Osteoblast (primary cell): ENCODE data around the gene CD4. TPM values are rescaled to one million over a fixed set of nuclear protein-coding genes. Genes with fewer than 3 reads are reported as not detected.

Experiments
- DNase-seq: peaks from one replicate; pipeline ENCODE4 v3.0.0; 2011; ENCODE audit warnings: low spot score, mixed read lengths; ENCODE audit not compliant: insufficient read length; ENCODE audit errors: missing footprints
- H2AFZ ChIP-seq: 2 replicates; pipeline ENCODE4 v1.6.0; 2011; ENCODE audit warnings: mild to moderate bottlenecking, low read length
- H3K27ac ChIP-seq: 2 replicates; pipeline ENCODE4 v1.5.1; 2011; ENCODE audit warnings: mild to moderate bottlenecking, low read depth, low read length, moderate library complexity
- H3K27me3 ChIP-seq: 2 replicates; pipeline ENCODE4 v1.6.0; 2012; ENCODE audit warnings: mild to moderate bottlenecking, control low read depth, inconsistent platforms, low read length, moderate library complexity; ENCODE audit not compliant: insufficient read depth
- H3K36me3 ChIP-seq: 2 replicates; pipeline ENCODE4 v1.5.1; 2011; ENCODE audit warnings: mild to moderate bottlenecking, low read length, control low read depth, moderate library complexity; ENCODE audit not compliant: insufficient read depth
- H3K4me1 ChIP-seq: 2 replicates; pipeline ENCODE4 v1.5.1; 2011; ENCODE audit warnings: mild to moderate bottlenecking, low read length, control low read depth, moderate library complexity; ENCODE audit not compliant: insufficient read depth
- H3K4me2 ChIP-seq: 2 replicates; pipeline ENCODE4 v1.6.0; 2011; ENCODE audit warnings: mild to moderate bottlenecking, low read length; ENCODE audit not compliant: insufficient read depth
- H3K4me3 ChIP-seq: fragments of 200-600 bp; sonication (generic); 3 replicates; pipeline ENCODE4 v1.5.1; 2012; ENCODE audit warnings: mild to moderate bottlenecking, low read length, inconsistent platforms; ENCODE audit not compliant: insufficient read depth
- H3K79me2 ChIP-seq: 2 replicates; pipeline ENCODE4 v1.6.0; 2012; ENCODE audit warnings: mild to moderate bottlenecking, low read length, control low read depth, inconsistent platforms; ENCODE audit not compliant: insufficient read depth
- H3K9me3 ChIP-seq: 2 replicates; pipeline ENCODE4 v1.5.1; 2011; ENCODE audit warnings: low read depth, low read length, control low read depth
- H4K20me1 ChIP-seq: 2 replicates; pipeline ENCODE4 v1.6.0; 2012; ENCODE audit warnings: mild to moderate bottlenecking, low read length, control low read depth; ENCODE audit not compliant: insufficient read depth
- total RNA-seq: library from RNA; depleted of rRNA; stranded (reverse); fragments of >200 nt; gene quantifications from 2 replicates; pipeline ENCODE4 v1.2.3, GENCODE V29; 2012
- TF ChIP-seq, protein P1 (sequence below): IDR thresholded peaks from 2 replicates; pipeline ENCODE4 v1.5.1; 2011; ENCODE audit warnings: mild to moderate bottlenecking, low read depth, low read length, moderate library complexity; ENCODE audit errors: extremely low read depth

The CD4 gene
- total RNA-seq, 1 donor, result 10.9 TPM

DNA sequence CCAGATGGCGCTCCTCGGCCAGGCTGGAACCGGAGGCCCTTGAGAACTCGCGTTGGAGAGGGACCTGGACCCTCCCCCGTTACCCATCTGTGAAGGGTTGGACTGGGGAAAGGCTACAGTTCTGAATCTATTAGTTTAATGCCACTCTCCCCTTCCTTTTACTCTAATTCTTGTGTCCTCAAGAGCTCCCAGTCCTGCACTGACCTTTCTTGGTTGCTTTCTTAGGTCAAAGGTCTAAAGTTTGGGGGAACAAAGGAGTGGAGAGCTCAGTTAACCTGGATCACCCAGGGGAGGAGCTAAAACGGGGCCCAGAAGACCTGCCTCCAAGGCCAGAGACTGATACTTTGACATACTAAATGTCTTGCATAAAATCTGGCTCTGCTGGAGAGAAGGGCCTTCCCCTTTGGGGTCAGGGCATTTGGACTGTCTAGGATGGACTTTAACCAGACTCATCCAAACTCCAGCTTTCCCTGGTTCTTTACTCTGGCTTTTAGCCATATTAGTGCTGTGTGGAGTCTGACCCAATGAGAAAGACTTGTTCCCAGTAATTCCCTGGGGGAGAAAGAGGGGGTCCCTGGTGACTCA is 35.5 kb upstream of the CD4 start:
- H3K9me3 ChIP-seq, result no peaks in the 10 kb centered on the region
- no peak overlapping the region for H3K27ac ChIP-seq
- TF ChIP-seq, protein P1, sequence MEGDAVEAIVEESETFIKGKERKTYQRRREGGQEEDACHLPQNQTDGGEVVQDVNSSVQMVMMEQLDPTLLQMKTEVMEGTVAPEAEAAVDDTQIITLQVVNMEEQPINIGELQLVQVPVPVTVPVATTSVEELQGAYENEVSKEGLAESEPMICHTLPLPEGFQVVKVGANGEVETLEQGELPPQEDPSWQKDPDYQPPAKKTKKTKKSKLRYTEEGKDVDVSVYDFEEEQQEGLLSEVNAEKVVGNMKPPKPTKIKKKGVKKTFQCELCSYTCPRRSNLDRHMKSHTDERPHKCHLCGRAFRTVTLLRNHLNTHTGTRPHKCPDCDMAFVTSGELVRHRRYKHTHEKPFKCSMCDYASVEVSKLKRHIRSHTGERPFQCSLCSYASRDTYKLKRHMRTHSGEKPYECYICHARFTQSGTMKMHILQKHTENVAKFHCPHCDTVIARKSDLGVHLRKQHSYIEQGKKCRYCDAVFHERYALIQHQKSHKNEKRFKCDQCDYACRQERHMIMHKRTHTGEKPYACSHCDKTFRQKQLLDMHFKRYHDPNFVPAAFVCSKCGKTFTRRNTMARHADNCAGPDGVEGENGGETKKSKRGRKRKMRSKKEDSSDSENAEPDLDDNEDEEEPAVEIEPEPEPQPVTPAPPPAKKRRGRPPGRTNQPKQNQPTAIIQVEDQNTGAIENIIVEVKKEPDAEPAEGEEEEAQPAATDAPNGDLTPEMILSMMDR, result peak; percentile 4
- peaks cover 19% of the 10 kb centered on the region for H3K4me1 ChIP-seq
- no peak for DNase-seq
- H3K36me3 ChIP-seq, result peaks cover 33% of the 10 kb centered on the region
- no peak overlapping the region for H2AFZ ChIP-seq
- no peak overlapping the region for H3K4me3 ChIP-seq
- H3K4me2 ChIP-seq, result peak overlapping the region; percentile 18
- peaks cover 33% of the 10 kb centered on the region for H3K79me2 ChIP-seq
- H4K20me1 ChIP-seq, result peaks cover 28% of the 10 kb centered on the region
- H3K27me3 ChIP-seq, result no peaks in the 10 kb centered on the region

- H3K27ac ChIP-seq, result no peak overlapping the region
- DNase-seq, result no peak
- no peak overlapping the region for H3K4me3 ChIP-seq
- no peaks in the 10 kb centered on the region for H3K9me3 ChIP-seq
- peaks cover 33% of the 10 kb centered on the region for H3K79me2 ChIP-seq
- H2AFZ ChIP-seq, result no peak overlapping the region
- peaks cover 27% of the 10 kb centered on the region for H3K36me3 ChIP-seq
- H3K27me3 ChIP-seq, result no peaks in the 10 kb centered on the region
- H4K20me1 ChIP-seq, result peaks cover 23% of the 10 kb centered on the region
- TF ChIP-seq, protein P1, result no peak
- H3K4me2 ChIP-seq, result no peak overlapping the region
- H3K4me1 ChIP-seq, result peaks cover 19% of the 10 kb centered on the region
Measured at GRCh38 chr12:6754411-6754810, 34.9 kb upstream of the CD4 start.

DNA sequence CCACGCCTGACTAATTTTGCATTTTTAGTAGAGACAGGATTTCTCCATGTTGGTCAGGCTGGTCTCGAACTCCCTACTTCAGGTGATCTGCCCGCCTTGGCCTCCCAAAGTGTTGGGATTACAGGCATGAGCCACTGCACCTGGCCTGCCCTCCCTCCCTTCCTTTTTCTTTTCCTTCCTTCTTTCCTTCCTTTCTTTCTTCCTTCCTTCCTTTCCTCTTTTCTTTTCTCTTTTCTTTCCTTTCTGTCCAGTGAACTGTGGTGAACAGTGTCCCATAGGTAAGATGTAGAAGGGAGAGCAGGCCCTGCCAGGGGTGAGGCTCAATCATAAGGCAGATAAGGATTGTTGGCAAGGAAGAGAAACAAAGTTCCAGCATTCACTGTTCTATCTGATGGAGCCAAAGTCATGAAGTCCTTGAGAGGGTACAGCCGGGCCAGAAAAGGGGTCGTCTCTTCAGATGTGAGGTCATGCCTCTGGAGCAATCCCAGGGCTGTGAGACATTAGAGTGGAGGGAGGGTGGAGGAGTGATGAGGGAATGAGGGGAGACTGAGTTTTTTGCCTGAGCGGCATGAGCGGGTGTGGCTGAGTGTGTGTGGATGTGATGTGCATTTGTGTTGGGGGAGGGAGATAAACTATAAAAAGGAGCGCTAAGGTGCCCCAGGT is 32.2 kb upstream of the CD4 start:
- Histone ChIP-seq H3K27ac (no peak overlapping the region), H3K36me3 (no peaks in the 10 kb centered on the region), H3K79me2 (peaks cover 7% of the 10 kb centered on the region), H4K20me1 (peaks cover 4% of the 10 kb centered on the region), H3K4me1 (peaks cover 6% of the 10 kb centered on the region), H3K4me3 (no peak overlapping the region), H3K4me2 (no peak overlapping the region), H3K9me3 (no peaks in the 10 kb centered on the region), H3K27me3 (no peaks in the 10 kb centered on the region), H2AFZ (no peak overlapping the region)
- DNase-seq, result peak; percentile 23
- TF ChIP-seq, protein P1, result no peak

GRCh38 chr12:6758506-6759095 is 30.7 kb upstream of the CD4 start:
- H3K4me1 ChIP-seq, result peaks cover 13% of the 10 kb centered on the region
- peak; percentile 22 for DNase-seq
- H4K20me1 ChIP-seq, result no peaks in the 10 kb centered on the region
- H3K9me3 ChIP-seq, result no peaks in the 10 kb centered on the region
- no peak overlapping the region for H3K4me2 ChIP-seq
- H2AFZ ChIP-seq, result no peak overlapping the region
- no peaks in the 10 kb centered on the region for H3K27me3 ChIP-seq
- no peak overlapping the region for H3K27ac ChIP-seq
- H3K4me3 ChIP-seq, result no peak overlapping the region
- TF ChIP-seq, protein P1, result no peak
- no peaks in the 10 kb centered on the region for H3K79me2 ChIP-seq
- H3K36me3 ChIP-seq, result no peaks in the 10 kb centered on the region
